Measurements from ENCODE around the gene FAM120A. TPM values are rescaled to one million over a fixed set of nuclear protein-coding genes. Genes with fewer than 3 reads are reported as not detected.

FAM120A gene
- total and polyA plus RNA-seq, 2 of the 13 experiments (the other 11 are each of a cell fraction or from before 2014, with no cell fraction given), result 41.3 to 44.4 TPM

GRCh38 chr9:93589688-93590087 is 138.2 kb downstream of the FAM120A start (continued):
- TF ChIP-seq ZSCAN30 (CRISPR knock-in tag; IDR thresholded peaks at IDR 0.05) (no peak), GMEB1 (CRISPR knock-in tag; IDR thresholded peaks at IDR 0.05; ENCODE audit: borderline replicate concordance) (no peak), FOXA1 (IDR thresholded peaks at IDR 0.05) (no peak), FOXA1 (CRISPR knock-in tag; IDR thresholded peaks at IDR 0.05) (peak; percentile 55), PBX3 (CRISPR knock-in tag; IDR thresholded peaks at IDR 0.05; ENCODE audit: borderline replicate concordance) (no peak), TAF1 (CRISPR knock-in tag; IDR thresholded peaks at IDR 0.05) (peak; percentile 25; the same call in 1 of the 2 replicates), THRA (CRISPR knock-in tag; IDR thresholded peaks at IDR 0.05; ENCODE audit: borderline replicate concordance) (peak; percentile 24; the same call in 1 of the 2 replicates), HNF4G (IDR thresholded peaks at IDR 0.05; ENCODE audit: borderline replicate concordance, low read depth, low read length) (no peak), HNF4G (CRISPR knock-in tag; IDR thresholded peaks at IDR 0.05; ENCODE audit: borderline replicate concordance, low read depth) (no peak), XRCC5 (optimal IDR thresholded peaks at IDR 0.05; ENCODE audit: low read length) (no peak), ZFP62 (CRISPR knock-in tag; IDR thresholded peaks at IDR 0.05) (no peak), TOPORS (CRISPR knock-in tag; IDR thresholded peaks at IDR 0.05) (no peak), ZZZ3 (CRISPR knock-in tag; IDR thresholded peaks at IDR 0.05; ENCODE audit: borderline replicate concordance) (no peak), ZNF441 (CRISPR knock-in tag; IDR thresholded peaks at IDR 0.05; ENCODE audit: borderline replicate concordance) (no peak), ZNF318 (CRISPR knock-in tag; IDR thresholded peaks at IDR 0.05) (no peak), ARNT (IDR thresholded peaks at IDR 0.05) (no peak)
- TF ChIP-seq, protein P1, sequence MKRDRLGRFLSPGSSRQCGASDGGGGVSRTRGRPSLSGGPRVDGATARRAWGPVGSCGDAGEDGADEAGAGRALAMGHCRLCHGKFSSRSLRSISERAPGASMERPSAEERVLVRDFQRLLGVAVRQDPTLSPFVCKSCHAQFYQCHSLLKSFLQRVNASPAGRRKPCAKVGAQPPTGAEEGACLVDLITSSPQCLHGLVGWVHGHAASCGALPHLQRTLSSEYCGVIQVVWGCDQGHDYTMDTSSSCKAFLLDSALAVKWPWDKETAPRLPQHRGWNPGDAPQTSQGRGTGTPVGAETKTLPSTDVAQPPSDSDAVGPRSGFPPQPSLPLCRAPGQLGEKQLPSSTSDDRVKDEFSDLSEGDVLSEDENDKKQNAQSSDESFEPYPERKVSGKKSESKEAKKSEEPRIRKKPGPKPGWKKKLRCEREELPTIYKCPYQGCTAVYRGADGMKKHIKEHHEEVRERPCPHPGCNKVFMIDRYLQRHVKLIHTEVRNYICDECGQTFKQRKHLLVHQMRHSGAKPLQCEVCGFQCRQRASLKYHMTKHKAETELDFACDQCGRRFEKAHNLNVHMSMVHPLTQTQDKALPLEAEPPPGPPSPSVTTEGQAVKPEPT (CRISPR knock-in tag; IDR thresholded peaks at IDR 0.05; ENCODE audit: low read depth), result no peak

Data from HepG2 (cell line).